ENCODE measurements around the gene NCKAP5.

GRCh38 chr2:133603109-133603508, 34.8 kb upstream of the NCKAP5 start:
- TF ChIP-seq CTCF (IDR thresholded peaks at IDR 0.05; ENCODE audit: low read depth, low read length) = no peak
- TF ChIP-seq POLR2A (IDR thresholded peaks at IDR 0.05; ENCODE audit: extremely low read depth, insufficient read length) = no peak
- no peak for TF ChIP-seq MAX (IDR thresholded peaks at IDR 0.05; ENCODE audit: low read depth, low read length)
- TF ChIP-seq MYC (IDR thresholded peaks at IDR 0.05; ENCODE audit: low read depth, low read length) = no peak

All from NB4 (cell line).